H9 (cell line): ENCODE results near the gene DDX49. TPM values are rescaled to one million over a fixed set of nuclear protein-coding genes. Genes with fewer than 3 reads are reported as not detected.

Source experiments
- DNase-seq: peaks from one replicate; pipeline ENCODE4 v3.0.0-alpha.2; 2017
- H2AFZ ChIP-seq: one replicate; pipeline ENCODE4 v1.6.1; 2013; ENCODE audit warnings: mild to moderate bottlenecking, low read length, control low read depth, moderate library complexity
- H2AK5ac ChIP-seq: 2 replicates; pipeline ENCODE4 v1.6.1; 2013; ENCODE audit warnings: low read length, control low read depth, mixed read lengths; ENCODE audit not compliant: insufficient read length
- H2BK120ac ChIP-seq: one replicate; pipeline ENCODE4 v1.6.1; 2013; ENCODE audit warnings: low read depth, mild to moderate bottlenecking, low read length, control low read depth, inconsistent platforms; ENCODE audit not compliant: poor library complexity, severe bottlenecking
- H2BK12ac ChIP-seq: 2 replicates; pipeline ENCODE4 v1.6.1; 2013; ENCODE audit warnings: low read length, control low read depth, mixed read lengths, low read depth; ENCODE audit not compliant: insufficient read length
- H2BK15ac ChIP-seq: 2 replicates; pipeline ENCODE4 v1.6.1; 2013; ENCODE audit warnings: low read depth, low read length, control low read depth
- H2BK20ac ChIP-seq: one replicate; pipeline ENCODE4 v1.6.1; 2013; ENCODE audit warnings: low read depth, mild to moderate bottlenecking, low read length, control low read depth, inconsistent platforms; ENCODE audit not compliant: poor library complexity, severe bottlenecking
- H2BK5ac ChIP-seq: 2 replicates; pipeline ENCODE4 v1.6.1; 2013; ENCODE audit warnings: low read length, control low read depth, mixed read lengths; ENCODE audit not compliant: insufficient read length
- H3K14ac ChIP-seq: 2 replicates; pipeline ENCODE4 v1.6.1; 2013; ENCODE audit warnings: low read length, control low read depth; ENCODE audit not compliant: insufficient read depth
- H3K18ac ChIP-seq: 2 replicates; pipeline ENCODE4 v1.6.1; 2013; ENCODE audit warnings: low read depth, mild to moderate bottlenecking, mixed read lengths, low read length, control low read depth; ENCODE audit not compliant: insufficient read length
- H3K23ac ChIP-seq: 2 replicates; pipeline ENCODE4 v1.6.1; 2013; ENCODE audit warnings: low read length, control low read depth, mixed read lengths, low read depth; ENCODE audit not compliant: insufficient read length
- H3K23me2 ChIP-seq: 2 replicates; pipeline ENCODE4 v1.6.1; 2013; ENCODE audit warnings: low read depth, mild to moderate bottlenecking, mixed read lengths, low read length, control low read depth; ENCODE audit not compliant: insufficient read length, poor library complexity, severe bottlenecking
- H3K27ac ChIP-seq: 2 replicates; pipeline ENCODE4 v1.5.1; 2013; ENCODE audit warnings: low read length, control low read depth, mixed read lengths, low read depth; ENCODE audit not compliant: insufficient read length
- H3K27me3 ChIP-seq: 2 replicates; pipeline ENCODE4 v1.6.1; 2013; ENCODE audit warnings: low read length, control low read depth, inconsistent platforms; ENCODE audit not compliant: insufficient read depth
- H3K4ac ChIP-seq: 2 replicates; pipeline ENCODE4 v1.6.1; 2013; ENCODE audit warnings: low read depth, mild to moderate bottlenecking, control low read depth, inconsistent platforms, low read length, moderate library complexity
- H3K4me1 ChIP-seq: 2 replicates; pipeline ENCODE4 v1.6.1; 2013; ENCODE audit warnings: low read length, control low read depth, inconsistent platforms; ENCODE audit not compliant: insufficient read depth
- H3K4me2 ChIP-seq: 2 replicates; pipeline ENCODE4 v1.6.1; 2013; ENCODE audit warnings: low read length, control low read depth, mixed read lengths; ENCODE audit not compliant: insufficient read length, insufficient read depth
- H3K56ac ChIP-seq: 2 replicates; pipeline ENCODE4 v1.6.1; 2013; ENCODE audit warnings: low read depth, mild to moderate bottlenecking, mixed read lengths, low read length, control low read depth; ENCODE audit not compliant: insufficient read length
- H3K79me1 ChIP-seq: 2 replicates; pipeline ENCODE4 v1.6.1; 2013; ENCODE audit warnings: low read depth, mild to moderate bottlenecking, moderate library complexity, low read length, control low read depth, inconsistent platforms; ENCODE audit not compliant: insufficient read depth, poor library complexity, severe bottlenecking
- H3K79me2 ChIP-seq: 2 replicates; pipeline ENCODE4 v1.6.1; 2013; ENCODE audit warnings: low read length, control low read depth, inconsistent platforms; ENCODE audit not compliant: insufficient read depth
- H3K9ac ChIP-seq: 2 replicates; pipeline ENCODE4 v1.6.1; 2013; ENCODE audit warnings: low read length, control low read depth, mixed read lengths; ENCODE audit not compliant: insufficient read length; ENCODE audit errors: extremely low read depth
- H3K9me3 ChIP-seq: one replicate; pipeline ENCODE4 v1.6.1; 2013; ENCODE audit warnings: low read depth, low read length, inconsistent platforms; ENCODE audit not compliant: control insufficient read depth
- H3T11ph ChIP-seq: one replicate; pipeline ENCODE4 v1.6.1; 2013; ENCODE audit warnings: mild to moderate bottlenecking, low read length, control low read depth, inconsistent platforms
- H4K20me1 ChIP-seq: one replicate; pipeline ENCODE4 v1.6.1; 2013; ENCODE audit not compliant: control insufficient read depth, insufficient read length, insufficient read depth
- H4K5ac ChIP-seq: 2 replicates; pipeline ENCODE4 v1.6.1; 2013; ENCODE audit warnings: low read depth, mild to moderate bottlenecking, mixed read lengths, low read length, control low read depth; ENCODE audit not compliant: insufficient read length
- H4K8ac ChIP-seq: replicated peaks from 2 replicates; pipeline ENCODE4 v1.6.1; 2013; ENCODE audit warnings: low read length, control low read depth, mixed read lengths, low read depth; ENCODE audit not compliant: insufficient read length
- H4K91ac ChIP-seq: 2 replicates; pipeline ENCODE4 v1.6.1; 2013; ENCODE audit warnings: low read depth, mild to moderate bottlenecking, moderate library complexity, mixed read lengths, low read length, control low read depth; ENCODE audit not compliant: insufficient read length
- H3K27ac Mint-ChIP-seq, 3 experiments: 2 replicates in 2 of 3; 3 replicates in 1 of 3; pipeline ENCODE4 v1.8.0; 2020 to 2021; ENCODE audit warnings: mixed read lengths in 3 of 3, mild to moderate bottlenecking in 1 of 3, moderate library complexity in 1 of 3
- H3K27me3 Mint-ChIP-seq: 2 replicates; pipeline ENCODE4 v1.8.0; 2021; ENCODE audit warnings: low read depth, mild to moderate bottlenecking, moderate library complexity, mixed read lengths
- H3K36me3 Mint-ChIP-seq, 3 experiments: 2 replicates in 2 of 3; 3 replicates in 1 of 3; pipeline ENCODE4 v1.8.0; 2020 to 2021; ENCODE audit warnings: low read depth in 3 of 3, mixed read lengths in 3 of 3; ENCODE audit not compliant: insufficient read depth in 1 of 3
- H3K4me1 Mint-ChIP-seq, 2 experiments: 2 replicates each; pipeline ENCODE4 v1.8.0; 2020; ENCODE audit warnings: mixed read lengths in 2 of 2
- H3K4me3 Mint-ChIP-seq, 2 experiments: 2 replicates in 1 of 2; 3 replicates in 1 of 2; pipeline ENCODE4 v1.8.0; 2020 to 2021; ENCODE audit warnings: mild to moderate bottlenecking in 2 of 2, mixed read lengths in 2 of 2, moderate library complexity in 1 of 2
- H3K9me3 Mint-ChIP-seq, 2 experiments: 2 replicates in 1 of 2; 3 replicates in 1 of 2; pipeline ENCODE4 v1.8.0; 2020; ENCODE audit warnings: mild to moderate bottlenecking in 2 of 2, mixed read lengths in 2 of 2, moderate library complexity in 1 of 2
- CTCF ChIP-seq: fragments of 200-600 bp; sonication (generic); conservative IDR thresholded peaks from 3 replicates; pipeline ENCODE4 v1.8.0; 2021; ENCODE audit warnings: antibody characterized with exemption, mild to moderate bottlenecking
- whole genome bisulfite sequencing: extraction: QIAGEN DNeasy Blood & Tissue Kit; methylation state at CpG from one replicate; pipeline ENCODE4 v1.1.7; 2013; ENCODE audit warnings: missing lambda C conversion rate, low lambda C conversion rate, mixed read lengths; ENCODE audit not compliant: insufficient read length; ENCODE audit errors: extremely low coverage; 5-methylcytosine and 5-hydroxymethylcytosine counted together
- total RNA-seq: library from RNA; stranded (reverse); gene quantifications from 2 replicates; pipeline ENCODE4 v1.2.1, GENCODE V29; 2021

DDX49 gene
- total RNA-seq, 1 experiment from 2014 or later, result 52.3 TPM

GRCh38 chr19:18969931-18970659 lies 50.6 kb downstream of the DDX49 start:
- H3K4me1 Mint-ChIP-seq, result peaks cover 3 to 16% of the 10 kb centered on the region in 2 experiments
- WGBS, result no CpG with 5 or more reads among the region's 13 CpGs
- no peak overlapping the region for H3T11ph ChIP-seq

More at GRCh38 chr19:18969931-18970659, 50.6 kb downstream of the DDX49 start:
- H2BK5ac ChIP-seq, result no peak overlapping the region
- H3K9me3 ChIP-seq, result no peaks in the 10 kb centered on the region
- H3K79me1 ChIP-seq, result no peaks in the 10 kb centered on the region
- H3K4me3 Mint-ChIP-seq, result no peak overlapping the region
- no peaks in the 10 kb centered on the region for H4K20me1 ChIP-seq
- H3K4me2 ChIP-seq, result no peak overlapping the region
- no peak overlapping the region for H4K8ac ChIP-seq
- no peak overlapping the region for H3K9ac ChIP-seq
- no peak for TF ChIP-seq CTCF
- no peak overlapping the region for H2BK20ac ChIP-seq
- H3K4me1 ChIP-seq, result no peaks in the 10 kb centered on the region
- H3K23me2 ChIP-seq, result no peaks in the 10 kb centered on the region
- no peak overlapping the region for H3K56ac ChIP-seq
- no peaks in the 10 kb centered on the region for H3K79me2 ChIP-seq
- H3K14ac ChIP-seq, result no peak overlapping the region
- no peak overlapping the region for H3K27ac Mint-ChIP-seq
- peaks cover 15% of the 10 kb centered on the region for H3K27me3 Mint-ChIP-seq
- no peaks in the 10 kb centered on the region for H3K27me3 ChIP-seq
- no peak overlapping the region for H3K23ac ChIP-seq
- H3K9me3 Mint-ChIP-seq, result peaks cover 3 to 4% of the 10 kb centered on the region in 2 experiments; a peak in 3 of 5 replicates
- H3K4ac ChIP-seq, result no peak overlapping the region
- H4K91ac ChIP-seq, result no peak overlapping the region
- H2BK15ac ChIP-seq, result no peak overlapping the region
- no peak overlapping the region for H2BK12ac ChIP-seq
- H4K5ac ChIP-seq, result no peak overlapping the region
- no peak overlapping the region for H2BK120ac ChIP-seq
- H3K27ac ChIP-seq, result no peak overlapping the region
- H2AK5ac ChIP-seq, result no peak overlapping the region
- H3K36me3 Mint-ChIP-seq, result peaks cover 0 to 4% (median 0%) of the 10 kb centered on the region in 3 experiments; a peak in 1 of 7 replicates
- no peak overlapping the region for H2AFZ ChIP-seq
- no peak overlapping the region for H3K18ac ChIP-seq
- no peak for DNase-seq
